Muscle layer of duodenum (tissue), 2 donors: ENCODE data around the gene TEPSIN.

Experiments
- H3K27ac ChIP-seq: one replicate; pipeline ENCODE4 v1.7.0; 2013; ENCODE audit warnings: mild to moderate bottlenecking, low read length
- H3K27me3 ChIP-seq: one replicate; pipeline ENCODE4 v1.7.0; 2013; ENCODE audit warnings: low read depth, mild to moderate bottlenecking, control low read depth, low read length
- H3K36me3 ChIP-seq, 2 donors: one replicate each; pipeline ENCODE4 v1.7.0; 2013; ENCODE audit warnings: low read length in 2 of 2, control low read depth in 1 of 2, mild to moderate bottlenecking in 1 of 2; ENCODE audit not compliant: insufficient read depth in 2 of 2, control insufficient read depth in 1 of 2
- H3K4me1 ChIP-seq, 2 donors: one replicate each; pipeline ENCODE4 v1.7.0; 2013; ENCODE audit warnings: low read length in 2 of 2, mild to moderate bottlenecking in 2 of 2, control low read depth in 1 of 2, moderate library complexity in 1 of 2; ENCODE audit not compliant: insufficient read depth in 2 of 2, control insufficient read depth in 1 of 2
- H3K4me3 ChIP-seq, 2 donors: one replicate each; pipeline ENCODE4 v1.7.0; 2013; ENCODE audit warnings: low read length in 2 of 2, low read depth in 1 of 2, mild to moderate bottlenecking in 1 of 2
- H3K9me3 ChIP-seq, 2 donors: one replicate each; pipeline ENCODE4 v1.7.0; 2013; ENCODE audit warnings: low read length in 2 of 2, control low read depth in 1 of 2, mild to moderate bottlenecking in 1 of 2; ENCODE audit not compliant: control insufficient read depth in 1 of 2
- donor health status: healthy.

TEPSIN gene

GRCh38 chr17:81248649-81249048, 9.8 kb upstream of the TEPSIN start:
- Histone ChIP-seq H3K27ac (no peak overlapping the region), H3K9me3 (no peaks in the 10 kb centered on the region), H3K4me3 (no peak overlapping the region), H3K27me3 (no peaks in the 10 kb centered on the region), H3K4me1 (no peaks in the 10 kb centered on the region), H3K36me3 (peaks cover 0 to 35% of the 10 kb centered on the region in 2 donors)

- Histone ChIP-seq H3K27ac (no peak overlapping the region), H3K9me3 (no peaks in the 10 kb centered on the region), H3K4me1 (no peaks in the 10 kb centered on the region), H3K27me3 (no peaks in the 10 kb centered on the region), H3K4me3 (no peak overlapping the region), H3K36me3 (peaks cover 0 to 29% of the 10 kb centered on the region in 2 donors)
Observed at GRCh38 chr17:81247339-81247990, 8.6 kb upstream of the TEPSIN start.

DNA sequence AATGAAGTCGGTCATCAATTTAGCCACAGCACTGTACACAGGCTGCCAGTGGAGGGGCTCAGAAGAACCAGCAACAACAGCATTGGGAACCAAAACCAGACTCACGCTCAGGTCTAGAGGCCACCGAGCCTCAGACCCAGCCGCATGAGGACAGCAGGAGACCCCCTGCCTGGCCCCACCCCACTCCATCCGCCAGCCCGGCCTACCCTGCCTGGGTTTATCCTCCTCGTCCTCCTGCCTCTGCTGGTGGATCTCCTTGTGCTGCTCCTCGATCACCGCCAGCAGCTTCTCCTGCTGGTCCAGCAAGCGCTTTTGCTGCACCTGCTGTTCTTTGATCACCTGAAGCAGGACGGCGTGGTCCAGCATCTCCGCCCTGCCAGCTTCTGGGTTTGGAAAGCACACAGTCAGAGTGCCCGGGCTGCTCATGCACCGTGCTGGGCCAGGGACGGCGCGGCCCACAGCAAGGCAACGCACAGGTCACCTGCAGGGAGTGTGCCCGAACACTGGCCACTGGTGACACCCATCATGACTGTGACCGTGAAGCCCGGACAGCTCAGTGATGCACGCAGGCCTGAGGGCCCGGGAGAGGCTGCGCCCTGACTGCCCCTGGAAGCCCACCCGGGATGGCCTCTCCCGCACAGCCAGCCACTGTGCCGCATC, 8.0 kb upstream of the TEPSIN start:
- no peak overlapping the region for H3K4me3 ChIP-seq
- H3K4me1 ChIP-seq: peaks cover 0 to 4% of the 10 kb centered on the region in 2 donors
- no peaks in the 10 kb centered on the region for H3K9me3 ChIP-seq
- H3K27me3 ChIP-seq: no peaks in the 10 kb centered on the region
- H3K36me3 ChIP-seq: peaks cover 0 to 23% of the 10 kb centered on the region in 2 donors
- no peak overlapping the region for H3K27ac ChIP-seq

DNA sequence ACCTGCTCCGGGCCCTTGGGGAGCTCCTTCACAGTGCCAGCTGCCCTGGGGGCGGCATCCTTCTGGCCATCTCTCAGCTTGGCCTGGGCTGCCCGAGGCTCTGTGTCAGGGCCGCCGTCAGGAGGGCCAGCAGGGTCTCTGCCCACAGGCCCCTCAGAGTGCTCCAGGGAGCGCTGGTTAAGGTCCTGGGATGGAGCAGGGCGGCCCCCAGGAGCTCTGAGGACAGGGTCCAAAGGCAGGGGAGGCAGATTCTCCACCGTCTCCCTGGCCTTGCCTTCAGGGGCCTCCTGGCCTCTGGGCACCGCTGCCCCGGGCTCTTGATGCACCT, 7.5 kb upstream of the TEPSIN start:
- no peaks in the 10 kb centered on the region for H3K9me3 ChIP-seq
- H3K36me3 ChIP-seq: peaks cover 0 to 24% of the 10 kb centered on the region in 2 donors
- no peak overlapping the region for H3K27ac ChIP-seq
- H3K4me1 ChIP-seq: peaks cover 0 to 9% of the 10 kb centered on the region in 2 donors
- no peak overlapping the region for H3K4me3 ChIP-seq
- no peaks in the 10 kb centered on the region for H3K27me3 ChIP-seq

DNA sequence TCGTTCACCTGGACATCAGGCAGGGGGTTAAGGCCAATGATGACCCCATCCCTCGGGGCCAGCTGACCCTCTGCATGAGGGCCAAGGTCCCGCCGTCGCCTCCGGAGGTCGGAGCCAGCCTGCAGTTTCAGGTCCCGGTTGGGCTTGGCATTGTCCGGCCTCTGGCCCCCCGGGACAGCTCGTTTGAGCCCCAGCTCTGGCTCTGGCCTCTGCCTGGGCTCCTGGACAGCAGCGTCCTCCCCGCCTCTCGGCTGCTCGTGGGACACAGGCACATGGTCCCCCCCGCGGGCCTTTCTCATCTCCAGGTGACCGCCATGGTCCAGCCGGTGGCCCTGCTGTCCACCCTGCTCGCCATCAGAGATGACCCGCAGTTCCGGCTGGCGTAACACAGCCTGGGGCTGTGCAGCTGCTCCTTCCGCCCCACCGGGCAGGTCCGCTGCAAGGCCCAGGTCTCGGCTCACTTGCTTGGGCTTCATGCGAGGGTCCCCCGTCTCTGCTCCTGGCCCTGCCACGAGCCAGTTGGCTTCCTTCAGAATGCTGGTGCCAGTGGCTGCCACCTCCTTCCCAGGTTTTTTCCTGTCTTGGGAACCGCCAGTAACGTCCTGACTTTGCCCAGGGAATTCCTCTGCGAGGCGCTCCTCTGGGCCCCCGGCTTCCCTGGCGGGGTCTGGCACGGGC, 6.9 kb upstream of the TEPSIN start:
- peaks cover 2 to 14% of the 10 kb centered on the region in 2 donors for H3K4me1 ChIP-seq
- H3K9me3 ChIP-seq: no peaks in the 10 kb centered on the region
- H3K27me3 ChIP-seq: no peaks in the 10 kb centered on the region
- no peak overlapping the region for H3K4me3 ChIP-seq
- H3K36me3 ChIP-seq: peaks cover 0 to 20% of the 10 kb centered on the region in 2 donors
- no peak overlapping the region for H3K27ac ChIP-seq

- Histone ChIP-seq H3K36me3 (peaks cover 0 to 14% of the 10 kb centered on the region in 2 donors), H3K27ac (no peak overlapping the region), H3K27me3 (no peaks in the 10 kb centered on the region), H3K9me3 (no peaks in the 10 kb centered on the region), H3K4me1 (peaks cover 5 to 20% of the 10 kb centered on the region in 2 donors), H3K4me3 (no peak overlapping the region)
Observed at GRCh38 chr17:81245024-81245664, 6.3 kb upstream of the TEPSIN start.

DNA sequence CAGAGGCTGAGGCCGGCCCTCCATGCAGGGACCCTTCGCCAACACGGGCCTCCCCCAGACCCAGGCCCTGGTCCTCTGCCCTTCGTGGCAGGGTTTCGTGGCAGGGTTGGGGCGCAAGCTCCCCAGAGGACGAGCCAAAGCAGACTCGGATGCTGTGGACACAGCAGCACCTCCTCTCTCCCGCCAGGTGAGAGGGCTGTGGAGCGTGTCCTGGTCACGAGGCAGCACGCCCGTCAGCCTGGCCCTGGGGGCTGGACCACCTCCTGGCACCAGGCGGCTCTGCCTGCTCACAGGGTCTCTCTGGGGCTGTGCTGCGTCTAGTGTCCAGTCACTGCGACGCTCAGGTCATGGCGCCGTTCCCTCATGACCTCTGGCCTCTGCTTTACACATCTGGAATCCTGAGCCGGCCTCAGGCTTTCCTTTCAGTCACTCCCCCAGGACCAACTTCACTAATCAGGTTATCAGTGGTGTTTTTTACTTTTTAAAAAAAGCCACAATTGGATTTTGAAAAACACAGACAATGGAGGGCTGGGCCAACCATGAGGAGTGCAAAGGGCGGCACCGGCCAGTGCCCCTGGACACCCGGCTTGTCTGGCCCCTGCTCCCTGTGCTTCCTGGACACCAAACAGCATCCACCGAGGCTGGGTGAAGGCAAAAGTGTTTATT, 5.6 kb upstream of the TEPSIN start:
- H3K27me3 ChIP-seq: no peaks in the 10 kb centered on the region
- H3K27ac ChIP-seq: no peak overlapping the region
- no peaks in the 10 kb centered on the region for H3K9me3 ChIP-seq
- peaks cover 5 to 25% of the 10 kb centered on the region in 2 donors for H3K4me1 ChIP-seq
- H3K4me3 ChIP-seq: no peak overlapping the region
- H3K36me3 ChIP-seq: peaks cover 0 to 8% of the 10 kb centered on the region in 2 donors

DNA sequence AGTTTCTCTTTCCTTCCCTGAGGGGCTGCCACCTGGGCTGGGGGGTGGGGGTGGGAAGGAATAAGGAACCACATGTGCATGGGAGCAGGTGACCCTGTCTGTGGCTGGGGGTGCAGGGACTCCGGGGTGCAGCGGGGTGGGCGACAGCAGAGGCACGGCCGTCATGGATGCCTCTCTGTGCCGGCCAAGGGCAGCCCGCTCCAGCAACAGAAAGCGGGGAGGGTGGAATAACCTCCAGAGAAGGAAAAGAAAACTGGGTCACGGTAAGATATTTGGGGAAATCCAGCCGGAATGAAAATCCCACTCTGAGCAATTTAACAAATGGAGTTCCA, 4.4 kb upstream of the TEPSIN start:
- no peaks in the 10 kb centered on the region for H3K27me3 ChIP-seq
- no peaks in the 10 kb centered on the region for H3K9me3 ChIP-seq
- H3K27ac ChIP-seq: no peak overlapping the region
- no peak overlapping the region for H3K4me3 ChIP-seq
- H3K36me3 ChIP-seq: peaks cover 0 to 6% of the 10 kb centered on the region in 2 donors
- H3K4me1 ChIP-seq: peaks cover 5 to 27% of the 10 kb centered on the region in 2 donors

GRCh38 chr17:81242421-81243332, 3.8 kb upstream of the TEPSIN start:
- H3K4me3 ChIP-seq: no peak overlapping the region

DNA sequence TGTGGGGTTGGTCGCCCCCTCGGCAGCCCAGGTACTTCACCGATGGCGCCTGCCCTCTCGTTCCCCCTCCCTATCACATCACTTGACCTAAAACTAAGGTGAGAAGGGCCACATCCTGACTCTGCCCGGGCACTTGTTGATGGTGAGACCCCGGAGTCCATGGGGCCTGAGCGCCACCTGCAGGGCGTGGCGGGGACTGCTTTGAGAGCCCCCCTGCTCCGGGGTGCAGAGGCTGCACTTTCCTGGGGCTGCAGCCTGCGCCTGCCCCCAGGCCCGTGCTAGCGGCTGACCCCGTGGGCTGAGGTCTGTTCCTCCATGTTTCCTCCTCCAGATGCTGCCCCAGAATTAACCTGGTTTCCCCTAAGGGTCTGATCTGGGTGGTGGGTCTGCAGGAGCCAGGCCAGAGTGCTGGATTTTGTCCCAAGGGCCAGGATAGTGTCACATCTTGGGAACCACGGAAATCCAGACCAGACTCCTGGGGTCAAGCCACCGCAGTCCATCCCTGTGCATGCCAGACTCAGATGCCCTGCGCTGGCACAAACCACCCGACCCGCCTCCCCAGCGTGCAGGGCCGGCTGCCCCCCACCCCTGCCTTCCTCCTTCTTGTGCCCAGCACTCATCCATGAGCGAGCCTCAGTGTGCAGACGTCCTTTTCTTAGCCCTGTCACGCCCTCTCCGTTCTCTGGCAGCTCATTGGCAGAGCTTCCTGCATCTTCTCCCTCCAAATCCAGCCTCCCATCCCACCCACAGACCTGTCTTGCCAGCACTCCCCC, 3.0 kb upstream of the TEPSIN start:
- H3K27me3 ChIP-seq: no peaks in the 10 kb centered on the region
- peaks cover 0 to 6% of the 10 kb centered on the region in 2 donors for H3K36me3 ChIP-seq
- no peak overlapping the region for H3K4me3 ChIP-seq
- H3K4me1 ChIP-seq: peaks cover 14 to 41% of the 10 kb centered on the region in 2 donors
- no peak overlapping the region for H3K27ac ChIP-seq
- H3K9me3 ChIP-seq: no peaks in the 10 kb centered on the region

More at GRCh38 chr17:81242421-81243332, 3.8 kb upstream of the TEPSIN start:
- H3K36me3 ChIP-seq: peaks cover 0 to 6% of the 10 kb centered on the region in 2 donors
- H3K27ac ChIP-seq: no peak overlapping the region
- H3K9me3 ChIP-seq: no peaks in the 10 kb centered on the region
- no peaks in the 10 kb centered on the region for H3K27me3 ChIP-seq
- H3K4me1 ChIP-seq: peaks cover 11 to 33% of the 10 kb centered on the region in 2 donors
